Transverse colon (tissue), 4 donors: ENCODE measurements around the gene TLK1.

ENCODE experiments used
- POLR2AphosphoS5 ChIP-seq, 3 donors: sonication (generic); formaldehyde crosslinking; IDR thresholded peaks; one replicate each; pipeline ENCODE4 v1.6.1; 2016; ENCODE audit warnings: antibody characterized with exemption in 3 of 3
- TF ChIP-seq, protein P1 (sequence below), 5 experiments: fragments of 200-600 bp in 3 of 5; fragments of 450-650 bp in 2 of 5; sonication (generic) in 3 of 5; IDR thresholded peaks; 1 replicate in 2 of 5; 2 replicates in 3 of 5; pipeline ENCODE4 v1.5.1; 2016 to 2017; ENCODE audit warnings: antibody characterized with exemption in 5 of 5, inconsistent platforms in 3 of 5, mild to moderate bottlenecking in 2 of 5, moderate library complexity in 1 of 5

DNA sequence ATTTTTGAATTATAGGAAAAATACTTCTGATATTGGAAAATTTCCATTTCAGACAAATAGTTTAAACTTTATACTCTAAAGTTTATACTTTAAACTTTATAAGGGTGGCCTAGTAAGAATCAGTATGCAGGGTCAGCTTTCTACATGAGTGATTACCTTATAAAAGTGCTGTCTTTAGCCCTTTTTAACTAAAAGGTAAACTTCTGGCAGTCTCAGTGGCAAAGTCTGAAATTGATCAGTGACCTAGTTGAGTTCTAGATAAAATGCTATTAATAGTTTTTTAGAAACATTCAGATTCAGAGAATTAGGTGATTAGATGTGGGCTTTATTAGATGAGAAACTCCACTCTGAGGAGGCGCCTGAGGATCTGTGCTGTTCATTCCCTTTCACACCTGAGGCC is 216.1 kb downstream of the TLK1 start:
- TF ChIP-seq POLR2AphosphoS5 (IDR thresholded peaks at IDR 0.05), result no peak
- TF ChIP-seq, protein P1, sequence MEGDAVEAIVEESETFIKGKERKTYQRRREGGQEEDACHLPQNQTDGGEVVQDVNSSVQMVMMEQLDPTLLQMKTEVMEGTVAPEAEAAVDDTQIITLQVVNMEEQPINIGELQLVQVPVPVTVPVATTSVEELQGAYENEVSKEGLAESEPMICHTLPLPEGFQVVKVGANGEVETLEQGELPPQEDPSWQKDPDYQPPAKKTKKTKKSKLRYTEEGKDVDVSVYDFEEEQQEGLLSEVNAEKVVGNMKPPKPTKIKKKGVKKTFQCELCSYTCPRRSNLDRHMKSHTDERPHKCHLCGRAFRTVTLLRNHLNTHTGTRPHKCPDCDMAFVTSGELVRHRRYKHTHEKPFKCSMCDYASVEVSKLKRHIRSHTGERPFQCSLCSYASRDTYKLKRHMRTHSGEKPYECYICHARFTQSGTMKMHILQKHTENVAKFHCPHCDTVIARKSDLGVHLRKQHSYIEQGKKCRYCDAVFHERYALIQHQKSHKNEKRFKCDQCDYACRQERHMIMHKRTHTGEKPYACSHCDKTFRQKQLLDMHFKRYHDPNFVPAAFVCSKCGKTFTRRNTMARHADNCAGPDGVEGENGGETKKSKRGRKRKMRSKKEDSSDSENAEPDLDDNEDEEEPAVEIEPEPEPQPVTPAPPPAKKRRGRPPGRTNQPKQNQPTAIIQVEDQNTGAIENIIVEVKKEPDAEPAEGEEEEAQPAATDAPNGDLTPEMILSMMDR (IDR thresholded peaks at IDR 0.05), result no peak
